Stimulated activated CD8-positive, alpha-beta memory T cell treated with anti-CD3 and anti-CD28 coated beads, Interleukin-7, amount 100 ng/mL, for 24 hours (primary cell): ENCODE results near the gene RAB40C.

Source experiments
- DNase-seq: peaks from one replicate; pipeline ENCODE4 v3.0.0-alpha.2; 2020; ENCODE audit warnings: low read depth

RAB40C gene

GRCh38 chr16:668519-669171, 78.8 kb downstream of the RAB40C start:
- DNase-seq, result no peak

GRCh38 chr16:669666-670065, 79.8 kb downstream of the RAB40C start:
- no peak for DNase-seq

DNA sequence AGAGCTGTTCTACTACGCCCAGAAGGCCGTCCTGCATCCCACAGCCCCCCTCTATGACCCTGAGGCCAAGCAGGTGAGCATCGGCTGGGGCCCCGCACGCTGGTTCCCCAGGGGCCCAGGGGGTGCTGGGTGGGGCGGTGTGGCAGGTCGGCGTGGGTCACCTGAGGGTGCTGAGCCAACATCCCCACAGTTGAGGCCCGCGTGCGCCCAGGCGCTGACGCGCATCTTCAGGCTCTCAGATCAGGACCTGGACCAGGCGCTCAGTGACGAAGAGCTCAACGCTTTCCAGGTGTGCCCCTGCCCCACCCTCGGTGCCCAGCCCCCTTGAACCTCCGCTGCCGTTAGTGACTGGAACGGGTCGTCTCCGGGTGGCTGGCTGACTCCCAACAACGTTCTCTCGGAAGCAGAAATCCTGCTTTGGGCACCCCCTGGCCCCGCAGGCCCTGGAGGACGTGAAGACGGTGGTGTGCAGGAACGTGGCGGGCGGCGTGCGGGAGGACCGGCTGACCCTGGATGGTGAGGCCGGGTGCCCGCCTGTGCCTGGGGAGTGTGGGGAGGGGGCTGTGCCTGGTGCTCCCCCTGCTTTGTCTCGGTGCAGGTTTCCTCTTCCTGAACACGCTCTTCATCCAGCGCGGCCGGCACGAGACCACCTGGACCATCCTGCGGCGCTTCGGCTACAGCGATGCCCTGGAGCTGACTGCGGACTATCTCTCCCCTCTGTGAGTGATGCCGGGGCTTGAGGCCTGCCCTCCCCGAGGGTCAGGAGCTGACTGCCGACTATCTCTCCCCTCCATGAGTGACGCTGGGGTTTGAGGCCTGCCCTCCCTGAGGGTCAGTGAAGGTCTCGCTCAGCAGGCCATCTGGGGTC, 80.9 kb downstream of the RAB40C start:
- no peak for DNase-seq

GRCh38 chr16:671353-672131, 81.7 kb downstream of the RAB40C start:
- DNase-seq, result no peak

GRCh38 chr16:672371-672770, 82.5 kb downstream of the RAB40C start:
- DNase-seq, result no peak

DNA sequence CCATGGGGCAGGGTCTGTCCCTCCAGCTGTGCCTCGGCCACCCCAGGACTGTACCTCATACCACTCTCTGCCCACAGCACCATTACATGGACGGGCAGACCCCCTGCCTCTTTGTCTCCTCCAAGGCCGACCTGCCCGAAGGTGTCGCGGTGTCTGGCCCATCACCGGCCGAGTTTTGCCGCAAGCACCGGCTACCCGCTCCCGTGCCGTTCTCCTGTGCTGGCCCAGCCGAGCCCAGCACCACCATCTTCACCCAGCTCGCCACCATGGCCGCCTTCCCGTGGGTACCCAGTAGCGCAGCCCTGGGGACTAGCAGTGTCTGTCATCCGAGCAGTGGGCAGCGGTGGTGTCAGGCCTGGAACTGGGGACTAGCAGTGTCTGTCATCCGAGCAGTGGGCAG, 83.0 kb downstream of the RAB40C start:
- no peak for DNase-seq

- DNase-seq, result no peak
These were observed 83.6 kb downstream of the RAB40C start for GRCh38 chr16:673399-673991.

- no peak for DNase-seq
These were observed 84.5 kb downstream of the RAB40C start for GRCh38 chr16:674214-674881.

GRCh38 chr16:674968-675883, 85.4 kb downstream of the RAB40C start, which contains the start of gene RHBDL1:
TSS of gene RHBDL1 (plus strand) at chr16:675671. CDS start at chr16:675791, 120 bp downstream.
- DNase-seq, result no peak

- no peak for DNase-seq
These were observed 86.2 kb downstream of the RAB40C start for GRCh38 chr16:675884-676564.

GRCh38 chr16:676565-676902, 86.7 kb downstream of the RAB40C start:
- DNase-seq, result no peak

DNA sequence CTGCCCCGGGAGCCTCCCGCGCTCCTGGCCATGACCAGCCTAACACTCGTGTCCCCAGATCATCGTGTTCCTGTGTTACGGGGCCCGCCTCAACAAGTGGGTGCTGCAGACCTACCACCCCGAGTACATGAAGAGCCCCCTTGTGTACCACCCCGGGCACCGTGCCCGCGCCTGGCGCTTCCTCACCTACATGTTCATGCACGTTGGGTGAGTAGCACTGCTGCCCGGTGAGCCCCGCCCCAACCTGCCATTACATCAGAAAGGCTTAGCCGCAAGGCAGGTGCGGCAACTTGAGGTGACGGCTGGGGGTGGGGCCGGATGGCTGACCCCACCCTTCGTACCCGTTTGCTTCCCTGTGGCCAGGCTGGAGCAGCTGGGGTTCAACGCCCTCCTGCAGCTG, 87.0 kb downstream of the RAB40C start:
- no peak for DNase-seq

GRCh38 chr16:677316-678190, 87.7 kb downstream of the RAB40C start:
- DNase-seq, result no peak

- DNase-seq, result no peak
These were observed 88.5 kb downstream of the RAB40C start for GRCh38 chr16:678209-678857.
